Hepatocyte (in vitro differentiated cells): ENCODE data around the gene TOMM22.

Experiments
- CTCF ChIP-seq: fragments of 200-600 bp; sonication (generic); IDR thresholded peaks from 2 replicates; pipeline ENCODE4 v1.5.1; 2016; ENCODE audit warnings: antibody characterized with exemption, mild to moderate bottlenecking; ENCODE audit not compliant: poor library complexity
- EZH2 ChIP-seq: fragments of 200-600 bp; sonication (generic); IDR thresholded peaks from 2 replicates; pipeline ENCODE4 v1.6.1; 2016; ENCODE audit warnings: antibody characterized with exemption, mild to moderate bottlenecking, borderline replicate concordance

GRCh38 chr22:38700789-38701628, 19.3 kb downstream of the TOMM22 start, which contains the start of gene JOSD1:
- TF ChIP-seq CTCF (peak; percentile 2), EZH2 (no peak)
